ENCODE results near the gene RAB8B. TPM values are rescaled to one million over a fixed set of nuclear protein-coding genes. Genes with fewer than 3 reads are reported as not detected.
A peak's percentile ranks its signal among the peaks of the same experiment; 100 is the strongest.

Gene RAB8B
- total and polyA plus RNA-seq, 4 donors, result 3.8 to 26.5 (median 7.6) TPM

DNA sequence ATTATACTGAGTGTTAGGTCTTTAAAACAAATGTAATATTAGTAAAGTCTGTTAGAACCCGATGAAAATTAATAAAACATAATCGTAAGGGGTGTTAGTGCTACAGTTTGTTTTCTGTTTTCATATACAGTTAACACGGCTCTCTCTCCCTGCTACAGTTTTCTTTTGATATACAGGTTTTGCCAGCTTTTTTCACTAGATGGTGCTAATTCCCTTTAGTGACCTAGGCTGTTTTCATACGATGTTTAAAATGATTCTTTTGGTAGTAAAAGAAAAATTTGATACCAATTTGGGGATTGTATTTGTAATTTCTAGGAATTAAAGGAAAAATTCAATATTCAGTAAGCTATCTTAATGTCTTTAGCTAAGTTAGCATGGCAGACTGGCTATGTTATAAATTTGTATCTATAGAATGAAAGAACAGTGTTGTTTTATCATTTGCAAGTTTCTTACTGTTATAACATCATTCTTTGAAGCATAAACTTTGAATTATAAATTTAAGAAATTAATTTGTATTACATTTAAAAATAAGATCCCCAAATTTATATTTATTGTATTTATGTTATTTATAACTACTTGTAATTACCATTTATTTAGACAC lies 99.5 kb downstream of the RAB8B start:
- Histone ChIP-seq H3K4me1 (ENCODE audit: control insufficient read depth in 4 of 4, insufficient read depth in 4 of 4, low read length in 3 of 4) (peaks cover 0 to 2% (median 0%) of the 10 kb centered on the region in 4 donors), H3K9ac (ENCODE audit: low read depth in 1 of 2, low read length in 2 of 2) (no peak overlapping the region)

DNA sequence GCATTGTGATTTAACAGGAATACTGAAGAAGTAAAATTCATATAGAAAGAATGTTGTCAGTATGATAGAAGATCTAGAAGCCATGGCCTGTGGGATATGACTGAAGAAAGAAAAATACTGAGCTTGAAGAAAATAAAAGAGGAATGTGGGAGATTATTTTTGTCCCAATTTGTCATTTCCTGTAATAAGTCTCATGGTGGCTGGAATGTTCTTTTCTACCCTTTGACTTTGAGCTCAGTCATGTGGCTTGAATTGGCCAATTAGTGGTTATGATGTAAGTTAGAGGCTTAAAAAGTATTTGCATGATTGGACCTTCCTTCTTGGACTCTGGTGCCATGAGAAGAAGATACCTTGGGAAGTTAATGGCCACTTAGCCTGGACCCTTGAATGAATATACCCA lies 102.1 kb downstream of the RAB8B start:
- DNase-seq (ENCODE audit: low spot score), result no peak
- Histone ChIP-seq H3K9me3 (ENCODE audit: control insufficient read depth in 4 of 4, low read length in 3 of 4) (no peaks in the 10 kb centered on the region), H3K36me3 (ENCODE audit: control insufficient read depth in 4 of 4, insufficient read depth in 3 of 4, low read depth in 1 of 4, low read length in 3 of 4) (no peaks in the 10 kb centered on the region), H3K27me3 (ENCODE audit: control insufficient read depth in 4 of 4, insufficient read depth in 4 of 4, low read length in 3 of 4) (no peaks in the 10 kb centered on the region), H3K27ac (ENCODE audit: low read depth in 1 of 2, low read length in 2 of 2) (no peak overlapping the region), H3K9ac (ENCODE audit: low read depth in 1 of 2, low read length in 2 of 2) (no peak overlapping the region), H3K4me1 (ENCODE audit: control insufficient read depth in 4 of 4, insufficient read depth in 4 of 4, low read length in 3 of 4) (peaks cover 0 to 2% (median 1%) of the 10 kb centered on the region in 4 donors), H3K4me3 (ENCODE audit: low read depth in 1 of 3, low read length in 3 of 3) (no peak overlapping the region)
- TF ChIP-seq, protein P1, sequence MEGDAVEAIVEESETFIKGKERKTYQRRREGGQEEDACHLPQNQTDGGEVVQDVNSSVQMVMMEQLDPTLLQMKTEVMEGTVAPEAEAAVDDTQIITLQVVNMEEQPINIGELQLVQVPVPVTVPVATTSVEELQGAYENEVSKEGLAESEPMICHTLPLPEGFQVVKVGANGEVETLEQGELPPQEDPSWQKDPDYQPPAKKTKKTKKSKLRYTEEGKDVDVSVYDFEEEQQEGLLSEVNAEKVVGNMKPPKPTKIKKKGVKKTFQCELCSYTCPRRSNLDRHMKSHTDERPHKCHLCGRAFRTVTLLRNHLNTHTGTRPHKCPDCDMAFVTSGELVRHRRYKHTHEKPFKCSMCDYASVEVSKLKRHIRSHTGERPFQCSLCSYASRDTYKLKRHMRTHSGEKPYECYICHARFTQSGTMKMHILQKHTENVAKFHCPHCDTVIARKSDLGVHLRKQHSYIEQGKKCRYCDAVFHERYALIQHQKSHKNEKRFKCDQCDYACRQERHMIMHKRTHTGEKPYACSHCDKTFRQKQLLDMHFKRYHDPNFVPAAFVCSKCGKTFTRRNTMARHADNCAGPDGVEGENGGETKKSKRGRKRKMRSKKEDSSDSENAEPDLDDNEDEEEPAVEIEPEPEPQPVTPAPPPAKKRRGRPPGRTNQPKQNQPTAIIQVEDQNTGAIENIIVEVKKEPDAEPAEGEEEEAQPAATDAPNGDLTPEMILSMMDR (IDR thresholded peaks at IDR 0.05; ENCODE audit: low read depth, low read length, missing input control), result no peak
- TF ChIP-seq HNF4A (conservative IDR thresholded peaks at IDR 0.05) (no peak), NR2F2 (IDR thresholded peaks at IDR 0.05) (peak; percentile 13), YY1 (IDR thresholded peaks at IDR 0.05) (no peak), EGR1 (IDR thresholded peaks at IDR 0.05; ENCODE audit: low read depth in 2 of 2) (no peak), FOXA2 (IDR thresholded peaks at IDR 0.05) (no peak), HNF4G (IDR thresholded peaks at IDR 0.05) (no peak)

More for the DNA sequence above, 99.5 kb downstream of the RAB8B start:
- Histone ChIP-seq H3K9me3 (ENCODE audit: control insufficient read depth in 4 of 4, low read length in 3 of 4) (no peaks in the 10 kb centered on the region), H3K36me3 (ENCODE audit: control insufficient read depth in 4 of 4, insufficient read depth in 3 of 4, low read depth in 1 of 4, low read length in 3 of 4) (no peaks in the 10 kb centered on the region), H3K27ac (ENCODE audit: low read depth in 1 of 2, low read length in 2 of 2) (no peak overlapping the region), H3K27me3 (ENCODE audit: control insufficient read depth in 4 of 4, insufficient read depth in 4 of 4, low read length in 3 of 4) (no peaks in the 10 kb centered on the region), H3K4me3 (ENCODE audit: low read depth in 1 of 3, low read length in 3 of 3) (no peak overlapping the region)
- no peak for DNase-seq (ENCODE audit: low spot score)
- WGBS, result 1% methylated on average over 4 of the region's 4 CpGs
- TF ChIP-seq RAD21 (IDR thresholded peaks at IDR 0.05) (peak; percentile 93 to 96), FOXA1 (IDR thresholded peaks at IDR 0.05) (no peak), TAF1 (conservative IDR thresholded peaks at IDR 0.05) (no peak), SP1 (IDR thresholded peaks at IDR 0.05) (no peak)
- TF ChIP-seq, protein P1 (IDR thresholded peaks at IDR 0.05; ENCODE audit: low read depth, low read length, missing input control), result peak; percentile 71

DNA sequence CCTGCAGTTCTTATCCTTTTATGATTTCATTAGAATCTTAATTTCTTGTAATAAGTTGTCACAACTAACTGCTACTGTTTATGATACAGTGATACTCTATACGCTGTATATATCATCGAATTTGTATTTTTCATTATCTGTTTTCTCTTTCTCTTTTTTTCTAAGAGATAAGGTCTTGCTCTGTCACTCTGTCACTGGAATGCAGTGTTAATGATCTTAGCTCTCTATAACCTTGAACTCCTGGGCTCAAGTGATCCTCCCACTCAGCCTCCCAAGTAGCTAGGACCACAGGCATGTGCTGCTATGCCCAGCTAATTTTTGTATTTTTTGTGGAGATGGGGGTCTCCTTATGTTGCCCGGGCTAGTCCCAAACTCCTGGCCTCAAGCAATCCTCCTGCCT lies 102.8 kb downstream of the RAB8B start:
- DNase-seq (ENCODE audit: low spot score), result no peak
- Histone ChIP-seq H3K9ac (ENCODE audit: low read depth in 1 of 2, low read length in 2 of 2) (no peak overlapping the region), H3K4me3 (ENCODE audit: low read depth in 1 of 3, low read length in 3 of 3) (no peak overlapping the region), H3K4me1 (ENCODE audit: control insufficient read depth in 4 of 4, insufficient read depth in 4 of 4, low read length in 3 of 4) (peaks cover 0 to 2% (median 1%) of the 10 kb centered on the region in 4 donors), H3K27ac (ENCODE audit: low read depth in 1 of 2, low read length in 2 of 2) (no peak overlapping the region), H3K36me3 (ENCODE audit: control insufficient read depth in 4 of 4, insufficient read depth in 3 of 4, low read depth in 1 of 4, low read length in 3 of 4) (no peaks in the 10 kb centered on the region), H3K9me3 (ENCODE audit: control insufficient read depth in 4 of 4, low read length in 3 of 4) (no peaks in the 10 kb centered on the region), H3K27me3 (ENCODE audit: control insufficient read depth in 4 of 4, insufficient read depth in 4 of 4, low read length in 3 of 4) (no peaks in the 10 kb centered on the region)
- WGBS, result 90% methylated on average over 3 of the region's 3 CpGs
- TF ChIP-seq, protein P2, sequence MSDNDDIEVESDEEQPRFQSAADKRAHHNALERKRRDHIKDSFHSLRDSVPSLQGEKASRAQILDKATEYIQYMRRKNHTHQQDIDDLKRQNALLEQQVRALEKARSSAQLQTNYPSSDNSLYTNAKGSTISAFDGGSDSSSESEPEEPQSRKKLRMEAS (IDR thresholded peaks at IDR 0.05), result no peak
- TF ChIP-seq GABPA (IDR thresholded peaks at IDR 0.05 in 1 of 2, conservative IDR thresholded peaks at IDR 0.05 in 1 of 2) (no peak), JUND (IDR thresholded peaks at IDR 0.05) (no peak), FOXA2 (IDR thresholded peaks at IDR 0.05) (no peak), YY1 (IDR thresholded peaks at IDR 0.05) (no peak), FOXA1 (IDR thresholded peaks at IDR 0.05) (no peak), RXRA (IDR thresholded peaks at IDR 0.05) (no peak)
